Erythroblast (primary cell): ENCODE results near the gene SLC19A1.

Experiments
- GATA1 ChIP-seq: IDR thresholded peaks from 2 replicates; pipeline ENCODE4 v1.6.1; 2011; ENCODE audit warnings: low read depth, mild to moderate bottlenecking, control low read depth, low read length, moderate library complexity
- POLR2A ChIP-seq: IDR thresholded peaks from 2 replicates; pipeline ENCODE4 v1.6.1; 2011; ENCODE audit warnings: mild to moderate bottlenecking, low read length

DNA sequence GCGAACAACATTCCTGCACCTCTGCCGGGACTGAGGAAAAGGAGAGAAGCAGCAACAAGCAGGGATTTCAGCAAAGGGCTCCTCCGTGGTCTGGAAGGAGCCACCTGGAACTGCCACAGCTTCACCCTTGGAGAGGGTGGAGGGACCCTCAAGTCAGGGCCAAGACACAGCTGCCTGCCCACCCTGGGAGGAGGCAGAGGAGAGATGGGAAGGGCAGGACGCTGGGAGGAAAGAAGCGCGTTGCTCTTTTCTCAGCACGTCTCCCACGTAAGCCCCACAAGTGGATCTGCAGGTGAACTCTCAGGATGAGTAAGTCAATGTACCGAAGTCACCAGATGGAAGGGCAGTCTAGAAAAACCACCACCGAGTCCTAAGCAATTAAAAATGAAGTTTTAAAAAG is 39.6 kb downstream of the SLC19A1 start:
- TF ChIP-seq POLR2A (no peak), GATA1 (no peak)
